ENCODE results near the gene SLC39A7. TPM values are rescaled to one million over a fixed set of nuclear protein-coding genes. Genes with fewer than 3 reads are reported as not detected.

Gene SLC39A7
- total and polyA plus RNA-seq, 4 donors: 8.9 to 112 (median 71.1) TPM

DNA sequence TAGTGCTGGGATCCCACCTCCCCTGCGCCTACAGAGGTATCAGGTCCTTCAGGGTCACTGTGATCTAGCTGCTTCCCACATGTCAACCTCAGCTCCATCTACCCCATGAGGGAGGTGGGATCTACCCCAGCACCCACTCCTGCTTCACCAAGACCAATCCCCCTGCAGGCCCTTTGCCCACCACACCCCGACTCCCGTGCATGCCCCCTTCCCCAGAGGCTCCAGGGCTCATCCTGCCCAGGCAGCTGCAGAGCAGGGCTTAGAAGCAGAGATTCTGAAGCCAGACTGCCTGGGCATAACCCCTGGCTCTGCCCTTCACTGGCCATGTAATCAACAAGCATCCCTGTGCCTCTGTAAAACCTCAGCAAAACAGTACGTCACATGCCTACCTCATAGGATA is 25.9 kb upstream of the SLC39A7 start:
- Histone ChIP-seq H3K4me1 (ENCODE audit: control insufficient read depth in 4 of 4, insufficient read depth in 4 of 4, low read length in 3 of 4) (no peaks in the 10 kb centered on the region), H3K27ac (ENCODE audit: low read depth in 1 of 2, low read length in 2 of 2) (no peak overlapping the region), H3K9me3 (ENCODE audit: control insufficient read depth in 4 of 4, low read length in 3 of 4) (no peaks in the 10 kb centered on the region), H3K4me3 (ENCODE audit: low read depth in 1 of 3, low read length in 3 of 3) (no peak overlapping the region), H3K36me3 (ENCODE audit: control insufficient read depth in 4 of 4, insufficient read depth in 3 of 4, low read depth in 1 of 4, low read length in 3 of 4) (no peaks in the 10 kb centered on the region), H3K27me3 (ENCODE audit: control insufficient read depth in 4 of 4, insufficient read depth in 4 of 4, low read length in 3 of 4) (no peaks in the 10 kb centered on the region), H3K9ac (ENCODE audit: low read depth in 1 of 2, low read length in 2 of 2) (no peak overlapping the region)
- no peak for DNase-seq (ENCODE audit: low spot score)
- TF ChIP-seq, protein P1, sequence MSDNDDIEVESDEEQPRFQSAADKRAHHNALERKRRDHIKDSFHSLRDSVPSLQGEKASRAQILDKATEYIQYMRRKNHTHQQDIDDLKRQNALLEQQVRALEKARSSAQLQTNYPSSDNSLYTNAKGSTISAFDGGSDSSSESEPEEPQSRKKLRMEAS (IDR thresholded peaks at IDR 0.05): no peak
- TF ChIP-seq, protein P2, sequence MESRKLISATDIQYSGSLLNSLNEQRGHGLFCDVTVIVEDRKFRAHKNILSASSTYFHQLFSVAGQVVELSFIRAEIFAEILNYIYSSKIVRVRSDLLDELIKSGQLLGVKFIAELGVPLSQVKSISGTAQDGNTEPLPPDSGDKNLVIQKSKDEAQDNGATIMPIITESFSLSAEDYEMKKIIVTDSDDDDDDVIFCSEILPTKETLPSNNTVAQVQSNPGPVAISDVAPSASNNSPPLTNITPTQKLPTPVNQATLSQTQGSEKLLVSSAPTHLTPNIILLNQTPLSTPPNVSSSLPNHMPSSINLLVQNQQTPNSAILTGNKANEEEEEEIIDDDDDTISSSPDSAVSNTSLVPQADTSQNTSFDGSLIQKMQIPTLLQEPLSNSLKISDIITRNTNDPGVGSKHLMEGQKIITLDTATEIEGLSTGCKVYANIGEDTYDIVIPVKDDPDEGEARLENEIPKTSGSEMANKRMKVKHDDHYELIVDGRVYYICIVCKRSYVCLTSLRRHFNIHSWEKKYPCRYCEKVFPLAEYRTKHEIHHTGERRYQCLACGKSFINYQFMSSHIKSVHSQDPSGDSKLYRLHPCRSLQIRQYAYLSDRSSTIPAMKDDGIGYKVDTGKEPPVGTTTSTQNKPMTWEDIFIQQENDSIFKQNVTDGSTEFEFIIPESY (IDR thresholded peaks at IDR 0.05): no peak
- no peak for TF ChIP-seq RXRA (IDR thresholded peaks at IDR 0.05)
- TF ChIP-seq, protein P3, sequence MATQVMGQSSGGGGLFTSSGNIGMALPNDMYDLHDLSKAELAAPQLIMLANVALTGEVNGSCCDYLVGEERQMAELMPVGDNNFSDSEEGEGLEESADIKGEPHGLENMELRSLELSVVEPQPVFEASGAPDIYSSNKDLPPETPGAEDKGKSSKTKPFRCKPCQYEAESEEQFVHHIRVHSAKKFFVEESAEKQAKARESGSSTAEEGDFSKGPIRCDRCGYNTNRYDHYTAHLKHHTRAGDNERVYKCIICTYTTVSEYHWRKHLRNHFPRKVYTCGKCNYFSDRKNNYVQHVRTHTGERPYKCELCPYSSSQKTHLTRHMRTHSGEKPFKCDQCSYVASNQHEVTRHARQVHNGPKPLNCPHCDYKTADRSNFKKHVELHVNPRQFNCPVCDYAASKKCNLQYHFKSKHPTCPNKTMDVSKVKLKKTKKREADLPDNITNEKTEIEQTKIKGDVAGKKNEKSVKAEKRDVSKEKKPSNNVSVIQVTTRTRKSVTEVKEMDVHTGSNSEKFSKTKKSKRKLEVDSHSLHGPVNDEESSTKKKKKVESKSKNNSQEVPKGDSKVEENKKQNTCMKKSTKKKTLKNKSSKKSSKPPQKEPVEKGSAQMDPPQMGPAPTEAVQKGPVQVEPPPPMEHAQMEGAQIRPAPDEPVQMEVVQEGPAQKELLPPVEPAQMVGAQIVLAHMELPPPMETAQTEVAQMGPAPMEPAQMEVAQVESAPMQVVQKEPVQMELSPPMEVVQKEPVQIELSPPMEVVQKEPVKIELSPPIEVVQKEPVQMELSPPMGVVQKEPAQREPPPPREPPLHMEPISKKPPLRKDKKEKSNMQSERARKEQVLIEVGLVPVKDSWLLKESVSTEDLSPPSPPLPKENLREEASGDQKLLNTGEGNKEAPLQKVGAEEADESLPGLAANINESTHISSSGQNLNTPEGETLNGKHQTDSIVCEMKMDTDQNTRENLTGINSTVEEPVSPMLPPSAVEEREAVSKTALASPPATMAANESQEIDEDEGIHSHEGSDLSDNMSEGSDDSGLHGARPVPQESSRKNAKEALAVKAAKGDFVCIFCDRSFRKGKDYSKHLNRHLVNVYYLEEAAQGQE (IDR thresholded peaks at IDR 0.05): no peak
- no peak for TF ChIP-seq NR2F2 (IDR thresholded peaks at IDR 0.05)
- TF ChIP-seq SP1 (IDR thresholded peaks at IDR 0.05): no peak
- no peak for TF ChIP-seq FOXA1 (IDR thresholded peaks at IDR 0.05)
- TF ChIP-seq EGR1 (IDR thresholded peaks at IDR 0.05; ENCODE audit: low read depth in 2 of 2): no peak
- TF ChIP-seq RAD21 (IDR thresholded peaks at IDR 0.05): no peak
- TF ChIP-seq, protein P4, sequence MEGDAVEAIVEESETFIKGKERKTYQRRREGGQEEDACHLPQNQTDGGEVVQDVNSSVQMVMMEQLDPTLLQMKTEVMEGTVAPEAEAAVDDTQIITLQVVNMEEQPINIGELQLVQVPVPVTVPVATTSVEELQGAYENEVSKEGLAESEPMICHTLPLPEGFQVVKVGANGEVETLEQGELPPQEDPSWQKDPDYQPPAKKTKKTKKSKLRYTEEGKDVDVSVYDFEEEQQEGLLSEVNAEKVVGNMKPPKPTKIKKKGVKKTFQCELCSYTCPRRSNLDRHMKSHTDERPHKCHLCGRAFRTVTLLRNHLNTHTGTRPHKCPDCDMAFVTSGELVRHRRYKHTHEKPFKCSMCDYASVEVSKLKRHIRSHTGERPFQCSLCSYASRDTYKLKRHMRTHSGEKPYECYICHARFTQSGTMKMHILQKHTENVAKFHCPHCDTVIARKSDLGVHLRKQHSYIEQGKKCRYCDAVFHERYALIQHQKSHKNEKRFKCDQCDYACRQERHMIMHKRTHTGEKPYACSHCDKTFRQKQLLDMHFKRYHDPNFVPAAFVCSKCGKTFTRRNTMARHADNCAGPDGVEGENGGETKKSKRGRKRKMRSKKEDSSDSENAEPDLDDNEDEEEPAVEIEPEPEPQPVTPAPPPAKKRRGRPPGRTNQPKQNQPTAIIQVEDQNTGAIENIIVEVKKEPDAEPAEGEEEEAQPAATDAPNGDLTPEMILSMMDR (IDR thresholded peaks at IDR 0.05; ENCODE audit: low read depth, low read length, missing input control): no peak
- TF ChIP-seq TAF1 (conservative IDR thresholded peaks at IDR 0.05): no peak
- no peak for TF ChIP-seq JUND (IDR thresholded peaks at IDR 0.05)
- TF ChIP-seq, protein P5, sequence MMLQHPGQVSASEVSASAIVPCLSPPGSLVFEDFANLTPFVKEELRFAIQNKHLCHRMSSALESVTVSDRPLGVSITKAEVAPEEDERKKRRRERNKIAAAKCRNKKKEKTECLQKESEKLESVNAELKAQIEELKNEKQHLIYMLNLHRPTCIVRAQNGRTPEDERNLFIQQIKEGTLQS (IDR thresholded peaks at IDR 0.05): no peak
- TF ChIP-seq YY1 (IDR thresholded peaks at IDR 0.05): no peak
- TF ChIP-seq HNF4G (IDR thresholded peaks at IDR 0.05): no peak
- no peak for TF ChIP-seq FOXA2 (IDR thresholded peaks at IDR 0.05)
- TF ChIP-seq GABPA (IDR thresholded peaks at IDR 0.05 in 1 of 2, conservative IDR thresholded peaks at IDR 0.05 in 1 of 2): no peak
- no peak for TF ChIP-seq HNF4A (conservative IDR thresholded peaks at IDR 0.05)
- 94% methylated on average over 4 of the region's 4 CpGs for WGBS

All from liver (tissue), 9 donors.